ENCODE measurements around the gene PIK3R1. TPM values are rescaled to one million over a fixed set of nuclear protein-coding genes. Genes with fewer than 3 reads are reported as not detected.

The PIK3R1 gene
- total and polyA plus RNA-seq, 2 of the 4 experiments (the other 2 are of a cell fraction), result 2.4 to 9.3 TPM

- no peak overlapping the region for H3K9ac ChIP-seq (ENCODE audit: low read depth, low read length)
- no peak overlapping the region for H2AFZ ChIP-seq (replicated peaks; ENCODE audit: low read length, poor library complexity)
- no peak overlapping the region for H3K18ac ChIP-seq (ENCODE audit: low read depth, low read length)
- H3K36me3 ChIP-seq (ENCODE audit: control insufficient read depth, insufficient read depth, low read length), result no peaks in the 10 kb centered on the region
- no peak overlapping the region for H3K14ac ChIP-seq (replicated peaks; ENCODE audit: low read depth, low read length)
- H2BK120ac ChIP-seq (ENCODE audit: low read depth, low read length), result no peak overlapping the region
- H2BK15ac ChIP-seq (ENCODE audit: low read depth, low read length), result no peak overlapping the region
- ATAC-seq (ENCODE audit: low read depth), result no peak
- H2BK5ac ChIP-seq (ENCODE audit: low read depth, low read length, poor library complexity, severe bottlenecking), result no peak overlapping the region
- POLR2A ChIA-PET (ENCODE audit: unreplicated experiment), result no interaction called here
- H3K23ac ChIP-seq (ENCODE audit: low read depth, low read length), result no peak overlapping the region
- TF ChIP-seq SMC3 (IDR thresholded peaks at IDR 0.05; ENCODE audit: low read depth, low read length) (no peak), USF2 (IDR thresholded peaks at IDR 0.05; ENCODE audit: low read depth, low read length) (no peak), BHLHE40 (IDR thresholded peaks at IDR 0.05; ENCODE audit: low read depth, low read length) (no peak), CTCF (conservative IDR thresholded peaks at IDR 0.05; ENCODE audit: low read depth, low read length) (no peak), NFE2L2 (IDR thresholded peaks at IDR 0.05; ENCODE audit: low read depth, low read length) (no peak), ELK1 (IDR thresholded peaks at IDR 0.05; ENCODE audit: borderline replicate concordance, low read depth, low read length) (no peak), RFX5 (IDR thresholded peaks at IDR 0.05; ENCODE audit: low read depth, low read length) (no peak), RAD21 (IDR thresholded peaks at IDR 0.05; ENCODE audit: low read length) (no peak), MXI1 (IDR thresholded peaks at IDR 0.05; ENCODE audit: borderline replicate concordance, low read depth, low read length) (no peak), CHD1 (IDR thresholded peaks at IDR 0.05; ENCODE audit: low read depth, low read length) (no peak), FOS (IDR thresholded peaks at IDR 0.05; ENCODE audit: low read depth, low read length) (no peak), MAFK (IDR thresholded peaks at IDR 0.05; ENCODE audit: low read depth, low read length) (no peak)
- H4K20me1 ChIP-seq (ENCODE audit: insufficient read depth, low read length), result no peaks in the 10 kb centered on the region
- no peak overlapping the region for H3K4me2 ChIP-seq (ENCODE audit: low read depth, low read length)
- H2BK20ac ChIP-seq (ENCODE audit: low read depth, low read length), result no peak overlapping the region
- no peak overlapping the region for H2AK5ac ChIP-seq (ENCODE audit: low read depth, low read length)
- no peak overlapping the region for H3K4me3 ChIP-seq (ENCODE audit: insufficient read depth, low read depth, low read length)
- H3K27ac ChIP-seq (ENCODE audit: insufficient read depth, low read length), result no peak overlapping the region
- H2AK9ac ChIP-seq (replicated peaks; ENCODE audit: low read depth, low read length, poor library complexity), result no peak overlapping the region
- no TSS peak for BruUV-seq (replicated peaks)
- no peak overlapping the region for H4K91ac ChIP-seq (ENCODE audit: insufficient read depth, low read depth, low read length)
- no peak overlapping the region for H4K8ac ChIP-seq (ENCODE audit: low read depth in 2 of 2, low read length in 2 of 2)
- no peak for DNase-seq
- WGBS, 2 experiments (ENCODE audit: extremely low coverage in 2 of 2, insufficient read length in 1 of 2), result no CpG with 5 or more reads among the region's 2 CpGs
- no peaks in the 10 kb centered on the region; the same call in 1 of the 2 replicates for H3K9me3 ChIP-seq (ENCODE audit: control insufficient read depth, insufficient read depth, low read length)
- no peak overlapping the region for H3K4ac ChIP-seq (ENCODE audit: low read depth, low read length)
- peaks cover 2% of the 10 kb centered on the region; the same call in 1 of the 2 replicates for H3K4me1 ChIP-seq (ENCODE audit: control insufficient read depth, insufficient read depth, low read length)
- in situ Hi-C loops (cut with MboI; ENCODE audit: low sequenced_read_pairs) (no loop called here), intact Hi-C loops (cut with micrococcal nuclease) (loop anchor here (10.0 kb wide), 1 partner anchor 240 kb away; no protein-coding TSS in a partner anchor), dilution Hi-C loops (cut with HindIII; ENCODE audit: low sequenced_read_pairs, unreplicated experiment) (no loop called here)
- H3K9me1 ChIP-seq (ENCODE audit: insufficient read depth, low read length), result no peaks in the 10 kb centered on the region; the same call in 1 of the 2 replicates
- CTCF ChIA-PET, result no interaction called here
- H3K79me1 ChIP-seq (ENCODE audit: low read depth in 1 of 2, low read length in 2 of 2), result no peaks in the 10 kb centered on the region
- H4K5ac ChIP-seq (ENCODE audit: low read depth, low read length), result no peak overlapping the region
- H3K27me3 ChIP-seq (ENCODE audit: control insufficient read depth, insufficient read depth, low read length), result no peaks in the 10 kb centered on the region
- H3K56ac ChIP-seq (ENCODE audit: extremely low read depth, insufficient read depth, low read length), result no peak overlapping the region
Measured at GRCh38 chr5:68314465-68314864, 98.9 kb downstream of the PIK3R1 start.
